H1 (cell line): ENCODE results near the gene RDH5. TPM values are rescaled to one million over a fixed set of nuclear protein-coding genes. Genes with fewer than 3 reads are reported as not detected.

Experiments used
- CTCF ChIA-PET: fragments of 300-600 bp; sonication (Branson Sonifier 250); formaldehyde crosslinking; loops from one replicate; lab custom pipeline; 2021; ENCODE audit not compliant: partially characterized antibody; lab: Charles Lee
- POLR2A ChIA-PET: fragments of 300-600 bp; sonication (Branson Sonifier 250); formaldehyde crosslinking; loops from one replicate; lab custom pipeline; 2021; ENCODE audit warnings: inconsistent platforms; ENCODE audit not compliant: partially characterized antibody; lab: Charles Lee
- DNase-seq, 2 experiments: peaks; one replicate each; pipeline versions ENCODE4 v3.0.0 to v3.0.0-alpha.2; 2010 to 2022; ENCODE audit warnings: low spot score in 2 of 2, low read depth in 1 of 2, mixed read lengths in 1 of 2
- FAIRE-seq: peaks from 2 replicates; lab custom pipeline; 2011; peaks lifted over from hg19 to GRCh38; lab: Jason Lieb, UNC
- H2AFZ ChIP-seq: 2 replicates; pipeline ENCODE4 v1.8.1; 2012; ENCODE audit warnings: low read length, inconsistent platforms
- H2AK5ac ChIP-seq: 2 replicates; pipeline ENCODE4 v1.6.1; 2013; ENCODE audit warnings: low read depth, low read length
- H2BK120ac ChIP-seq: replicated peaks from 2 replicates; pipeline ENCODE3; 2013; ENCODE audit warnings: low read depth, low read length, inconsistent platforms
- H2BK12ac ChIP-seq: 2 replicates; pipeline ENCODE4 v1.6.1; 2013; ENCODE audit warnings: low read depth, low read length
- H2BK15ac ChIP-seq: 2 replicates; pipeline ENCODE4 v1.6.1; 2013; ENCODE audit warnings: low read length
- H2BK20ac ChIP-seq: 2 replicates; pipeline ENCODE4 v1.6.1; 2013; ENCODE audit warnings: low read length
- H2BK5ac ChIP-seq: 2 replicates; pipeline ENCODE4 v1.6.1; 2013; ENCODE audit warnings: low read depth, low read length
- H3K14ac ChIP-seq: 2 replicates; pipeline ENCODE4 v1.6.1; 2013; ENCODE audit warnings: inconsistent platforms; ENCODE audit not compliant: insufficient read length
- H3K18ac ChIP-seq: 2 replicates; pipeline ENCODE4 v1.6.1; 2013; ENCODE audit warnings: low read length; ENCODE audit errors: extremely low read depth
- H3K23ac ChIP-seq: 2 replicates; pipeline ENCODE4 v1.6.1; 2013; ENCODE audit warnings: inconsistent platforms; ENCODE audit not compliant: insufficient read length
- H3K23me2 ChIP-seq: 2 replicates; pipeline ENCODE4 v1.6.1; 2013; ENCODE audit warnings: low read depth, low read length
- H3K27ac ChIP-seq: 2 replicates; pipeline ENCODE4 v1.6.1; 2011; ENCODE audit warnings: low read depth, low read length, inconsistent platforms
- H3K27me3 ChIP-seq, 4 experiments: replicated peaks in 1 of 4; 1 replicate in 1 of 4; 2 replicates in 3 of 4; pipeline versions ENCODE4 v1.6.1 to v1.8.1; 2011 to 2013; ENCODE audit warnings: low read length in 3 of 4, mild to moderate bottlenecking in 3 of 4, inconsistent platforms in 2 of 4, mixed read lengths in 2 of 4, moderate library complexity in 1 of 4; ENCODE audit not compliant: control insufficient read depth in 3 of 4, insufficient read depth in 3 of 4; ENCODE audit errors: extremely low read depth in 1 of 4
- H3K36me3 ChIP-seq, 4 experiments: 2 replicates each; pipeline versions ENCODE4 v1.6.1 to v1.8.1; 2011 to 2013; ENCODE audit warnings: mild to moderate bottlenecking in 4 of 4, low read length in 3 of 4, moderate library complexity in 2 of 4, control low read depth in 1 of 4, inconsistent platforms in 1 of 4; ENCODE audit not compliant: insufficient read depth in 4 of 4, control insufficient read depth in 2 of 4
- H3K4ac ChIP-seq: replicated peaks from 2 replicates; pipeline ENCODE3; 2013; ENCODE audit warnings: low read length, low read depth, mixed read lengths, inconsistent platforms; ENCODE audit not compliant: insufficient read length
- H3K4me1 ChIP-seq, 4 experiments: replicated peaks in 1 of 4; 1 replicate in 1 of 4; 2 replicates in 3 of 4; pipeline versions ENCODE4 v1.6.1 to v1.8.1; 2011 to 2013; ENCODE audit warnings: low read length in 3 of 4, inconsistent platforms in 2 of 4, mixed read lengths in 1 of 4; ENCODE audit not compliant: insufficient read depth in 4 of 4, control insufficient read depth in 3 of 4
- H3K4me2 ChIP-seq, 2 experiments: 2 replicates each; pipeline versions ENCODE4 v1.6.1 to v1.8.1; 2011 to 2013; ENCODE audit warnings: low read depth in 2 of 2, low read length in 2 of 2, control low read depth in 1 of 2, inconsistent platforms in 1 of 2, mild to moderate bottlenecking in 1 of 2; ENCODE audit not compliant: insufficient read depth in 1 of 2
- H3K4me3 ChIP-seq, 4 experiments: fragments of 200-600, 300-600 bp in 1 of 4; sonication (generic), shearing (Covaris generic), sonication (Bioruptor Twin) in 1 of 4; 2 replicates each; pipeline versions ENCODE4 v1.5.1 to v1.8.1; 2011 to 2016; ENCODE audit warnings: low read length in 4 of 4, low read depth in 3 of 4, control low read depth in 2 of 4, inconsistent platforms in 2 of 4, mild to moderate bottlenecking in 2 of 4, mixed read lengths in 1 of 4, moderate library complexity in 1 of 4; ENCODE audit not compliant: insufficient read depth in 2 of 4; ENCODE audit errors: extremely low read depth in 1 of 4
- H3K56ac ChIP-seq: replicated peaks from 2 replicates; pipeline ENCODE3; 2013; ENCODE audit warnings: low read depth, mild to moderate bottlenecking, mixed read lengths, low read length, inconsistent platforms; ENCODE audit not compliant: insufficient read length
- H3K79me1 ChIP-seq: 2 replicates; pipeline ENCODE4 v1.6.1; 2013; ENCODE audit warnings: low read depth, low read length, control low read depth
- H3K79me2 ChIP-seq, 2 experiments: 2 replicates each; pipeline versions ENCODE4 v1.6.1 to v1.8.1; 2012 to 2013; ENCODE audit warnings: low read length in 2 of 2, mild to moderate bottlenecking in 2 of 2, inconsistent platforms in 1 of 2; ENCODE audit not compliant: insufficient read depth in 2 of 2, control insufficient read depth in 1 of 2
- H3K9ac ChIP-seq, 4 experiments: replicated peaks in 1 of 4; 1 replicate in 1 of 4; 2 replicates in 3 of 4; pipeline versions ENCODE4 v1.6.1 to v1.8.1; 2011 to 2013; ENCODE audit warnings: low read depth in 3 of 4, low read length in 3 of 4, control low read depth in 2 of 4, mild to moderate bottlenecking in 2 of 4, moderate library complexity in 2 of 4, inconsistent platforms in 1 of 4; ENCODE audit errors: extremely low read depth in 1 of 4
- H3K9me3 ChIP-seq, 2 experiments: 2 replicates each; pipeline versions ENCODE4 v1.6.1 to v1.8.1; 2012 to 2013; ENCODE audit warnings: mild to moderate bottlenecking in 2 of 2, moderate library complexity in 2 of 2, control low read depth in 1 of 2, inconsistent platforms in 1 of 2, low read depth in 1 of 2, low read length in 1 of 2, mixed read lengths in 1 of 2; ENCODE audit not compliant: insufficient read depth in 2 of 2
- H4K20me1 ChIP-seq, 2 experiments: replicated peaks in 1 of 2; 2 replicates each; pipeline versions ENCODE3 to v1.8.1; 2011 to 2013; ENCODE audit warnings: inconsistent platforms in 2 of 2, low read length in 2 of 2, mild to moderate bottlenecking in 1 of 2; ENCODE audit not compliant: insufficient read depth in 2 of 2, control insufficient read depth in 1 of 2
- H4K5ac ChIP-seq: 2 replicates; pipeline ENCODE4 v1.6.1; 2013; ENCODE audit warnings: low read length, low read depth, mixed read lengths, inconsistent platforms; ENCODE audit not compliant: insufficient read length
- H4K8ac ChIP-seq: 2 replicates; pipeline ENCODE4 v1.8.0; 2013; ENCODE audit warnings: mild to moderate bottlenecking, moderate library complexity, low read length, inconsistent platforms; ENCODE audit not compliant: insufficient read depth; ENCODE audit errors: extremely low read depth
- H4K91ac ChIP-seq: replicated peaks from 2 replicates; pipeline ENCODE3; 2013; ENCODE audit warnings: low read length, mixed read lengths, inconsistent platforms; ENCODE audit not compliant: insufficient read length
- ASH2L ChIP-seq: fragments of 200-600, 300-600 bp; sonication (generic); IDR thresholded peaks from one replicate; pipeline ENCODE4 v1.7.1; 2017; ENCODE audit warnings: low read length
- BCL11A ChIP-seq, 2 experiments: IDR thresholded peaks; one replicate each; pipeline ENCODE4 v1.6.1; 2011; ENCODE audit warnings: low read depth in 2 of 2, low read length in 2 of 2, mild to moderate bottlenecking in 2 of 2
- CBX5 ChIP-seq: fragments of 300-800, 300-1000 bp; sonication (generic); IDR thresholded peaks from 2 replicates; pipeline ENCODE4 v1.7.1; 2016; ENCODE audit warnings: antibody characterized with exemption, low read length, low read depth
- CREB1 ChIP-seq: IDR thresholded peaks from 2 replicates; pipeline ENCODE4 v1.6.1; 2012; ENCODE audit warnings: inconsistent platforms
- E2F6 ChIP-seq: IDR thresholded peaks from 2 replicates; pipeline ENCODE4 v1.6.1; 2012; ENCODE audit warnings: inconsistent platforms
- EZH2 ChIP-seq: fragments of 200-600 bp; sonication (generic); IDR thresholded peaks from 2 replicates; pipeline ENCODE4 v1.7.1; 2012; ENCODE audit warnings: low read depth, mild to moderate bottlenecking, moderate library complexity, low read length, inconsistent platforms; ENCODE audit not compliant: severe bottlenecking
- GABPA ChIP-seq: IDR thresholded peaks from 2 replicates; pipeline ENCODE4 v1.6.1; 2011; ENCODE audit warnings: mild to moderate bottlenecking, low read length, moderate library complexity, borderline replicate concordance; ENCODE audit not compliant: insufficient read depth
- KDM1A ChIP-seq: fragments of 200-600, 300-600 bp; sonication (generic); IDR thresholded peaks from 2 replicates; pipeline ENCODE4 v1.7.1; 2016; ENCODE audit warnings: mild to moderate bottlenecking, low read length, borderline replicate concordance
- PHF8 ChIP-seq: fragments of 200-600 bp; sonication (generic); conservative IDR thresholded peaks from 2 replicates; pipeline ENCODE4 v1.7.1; 2012; ENCODE audit warnings: low read depth, mild to moderate bottlenecking, inconsistent platforms, low read length, moderate library complexity
- SAP30 ChIP-seq: fragments of 300-600 bp; sonication (generic); IDR thresholded peaks from 2 replicates; pipeline ENCODE4 v1.7.1; 2012; ENCODE audit warnings: low read length, moderate library complexity, mild to moderate bottlenecking, inconsistent platforms; ENCODE audit not compliant: insufficient read depth, insufficient replicate concordance
- SRF ChIP-seq: IDR thresholded peaks from 2 replicates; pipeline ENCODE4 v1.6.1; 2011; ENCODE audit warnings: mild to moderate bottlenecking, low read depth, low read length, moderate library complexity
- WGBS, 2 experiments: shearing (Covaris generic) in 1 of 2; methylation state at CpG; one replicate each; pipeline versions ENCODE4 v1.1.6 to v1.1.7; 2013 to 2015; ENCODE audit warnings: low lambda C conversion rate in 2 of 2, mixed read lengths in 2 of 2, inconsistent platforms in 1 of 2, low coverage in 1 of 2, missing lambda C conversion rate in 1 of 2; ENCODE audit not compliant: insufficient replicate concordance in 2 of 2, insufficient coverage in 1 of 2, insufficient read length in 1 of 2; ENCODE audit errors: extremely low coverage in 1 of 2, missing lambda C conversion rate in 1 of 2; 5-methylcytosine and 5-hydroxymethylcytosine counted together
- polyA plus RNA-seq, 7 experiments: library from polyadenylated mRNA; depleted of rRNA in 3 of 7; stranded (reverse) in 5 of 7; unstranded in 2 of 7; fragments of >200 nt in 5 of 7; fragments of 200-250 nt in 2 of 7; gene quantifications; 1 replicate in 5 of 7; 2 replicates in 1 of 7; 4 replicates in 1 of 7; pipeline versions ENCODE4 v1.2.1 to v1.2.3, GENCODE V29; 2011 to 2013; ENCODE audit warnings: missing spikeins in 2 of 7, mixed read lengths in 2 of 7
- total RNA-seq: library from RNA; stranded (reverse); fragmentation: NEBNext Ultra II Directional; extraction: Animal tissue kit (Norgen Biotek cat#: 25700); gene quantifications from 2 replicates; pipeline ENCODE4 v1.2.1, GENCODE V29; 2021

RDH5 gene
- total and polyA plus RNA-seq, 2 of the 8 experiments (the other 6 are each of a cell fraction or from before 2014, with no cell fraction given), result 4.2 to 6.0 TPM

GRCh38 chr12:55688716-55689655 lies 31.2 kb upstream of the RDH5 start:
- Histone ChIP-seq H3K18ac (no peak overlapping the region), H2AFZ (no peak overlapping the region), H2BK120ac (no peak overlapping the region), H3K9me3 (no peaks in the 10 kb centered on the region), H2BK5ac (no peak overlapping the region), H3K56ac (no peak overlapping the region), H3K9ac (no peak overlapping the region), H3K27me3 (no peaks in the 10 kb centered on the region), H3K27ac (no peak overlapping the region), H4K20me1 (peaks cover 0 to 2% of the 10 kb centered on the region in 2 experiments), H2BK20ac (no peak overlapping the region), H2AK5ac (no peak overlapping the region), H4K5ac (no peak overlapping the region), H2BK12ac (no peak overlapping the region), H3K4me3 (no peak overlapping the region), H3K4me1 (no peaks in the 10 kb centered on the region), H3K79me1 (no peaks in the 10 kb centered on the region; the same call in 1 of the 2 replicates), H2BK15ac (no peak overlapping the region), H3K36me3 (peaks cover under 1 to 34% (median 10%) of the 10 kb centered on the region in 4 experiments; a peak in 5 of 8 replicates), H4K8ac (no peak overlapping the region), H3K79me2 (no peaks in the 10 kb centered on the region), H3K4me2 (no peak overlapping the region), H4K91ac (no peak overlapping the region), H3K14ac (no peak overlapping the region), H3K4ac (no peak overlapping the region), H3K23ac (no peak overlapping the region), H3K23me2 (no peaks in the 10 kb centered on the region)
- FAIRE-seq (no peak), DNase-seq (no peak)
- ChIA-PET POLR2A (interaction anchor here (0.8 to 1.3 kb wide), 3 partner anchors 11 to 28 kb away, joined by 3 to 6 read pairs (median 4); no protein-coding TSS in a partner anchor), CTCF (interaction anchor here (0.6 to 4.1 kb wide), 8 partner anchors 9 to 606 kb away, joined by 3 to 20 read pairs (median 4); partner anchors contain the start of gene ITGA7)
- 90% methylated on average over 15 of the region's 16 CpGs; no CpG with 5 or more reads in 1 of the 2 experiments for WGBS, 2 experiments
- TF ChIP-seq SAP30 (no peak), PHF8 (no peak), E2F6 (no peak), ASH2L (no peak), KDM1A (no peak), CBX5 (no peak), SRF (no peak), EZH2 (no peak), GABPA (no peak), BCL11A (IDR thresholded peaks at IDR 0.05; ENCODE audit: low read depth in 2 of 2, low read length in 2 of 2) (no peak), CREB1 (no peak)
